Endodermal cell (in vitro differentiated cells): ENCODE results near the gene DMGDH. TPM values are rescaled to one million over a fixed set of nuclear protein-coding genes. Genes with fewer than 3 reads are reported as not detected.

Source experiments
- DNase-seq: peaks from one replicate; pipeline ENCODE4 v3.0.0-alpha.2; 2017
- H3K27ac ChIP-seq: 2 replicates; pipeline ENCODE4 v1.5.1; 2013; ENCODE audit warnings: mild to moderate bottlenecking, low read depth, low read length, moderate library complexity
- H3K27me3 ChIP-seq: 2 replicates; pipeline ENCODE4 v1.6.1; 2013; ENCODE audit warnings: mild to moderate bottlenecking, low read length, moderate library complexity; ENCODE audit not compliant: insufficient read depth, control insufficient read depth, poor library complexity, severe bottlenecking
- H3K36me3 ChIP-seq: 2 replicates; pipeline ENCODE4 v1.7.0; 2013; ENCODE audit warnings: mild to moderate bottlenecking, low read length, moderate library complexity; ENCODE audit not compliant: control insufficient read depth, insufficient read depth
- H3K4me1 ChIP-seq: one replicate; pipeline ENCODE4 v1.7.0; 2013; ENCODE audit warnings: low read length; ENCODE audit not compliant: control insufficient read depth, insufficient read depth
- H3K4me3 ChIP-seq: 2 replicates; pipeline ENCODE4 v1.5.1; 2013; ENCODE audit warnings: mild to moderate bottlenecking, low read length, moderate library complexity
- H3K9ac ChIP-seq: 2 replicates; pipeline ENCODE4 v1.6.1; 2013; ENCODE audit warnings: mild to moderate bottlenecking, low read length, moderate library complexity; ENCODE audit not compliant: poor library complexity, severe bottlenecking; ENCODE audit errors: extremely low read depth
- H3K9me3 ChIP-seq: 2 replicates; pipeline ENCODE4 v1.6.1; 2013; ENCODE audit warnings: mild to moderate bottlenecking, low read length, moderate library complexity; ENCODE audit not compliant: control insufficient read depth
- H3K27ac Mint-ChIP-seq: 2 replicates; pipeline ENCODE4 v1.8.0; 2020; ENCODE audit warnings: mixed read lengths
- H3K27me3 Mint-ChIP-seq: 2 replicates; pipeline ENCODE4 v1.8.0; 2021; ENCODE audit warnings: mild to moderate bottlenecking, mixed read lengths; ENCODE audit not compliant: insufficient read depth
- H3K36me3 Mint-ChIP-seq: 2 replicates; pipeline ENCODE4 v1.8.0; 2020; ENCODE audit warnings: low read depth, mixed read lengths
- H3K4me1 Mint-ChIP-seq: 2 replicates; pipeline ENCODE4 v1.8.0; 2020; ENCODE audit warnings: mixed read lengths
- H3K4me3 Mint-ChIP-seq: 2 replicates; pipeline ENCODE4 v1.8.0; 2020; ENCODE audit warnings: mild to moderate bottlenecking, moderate library complexity, mixed read lengths
- H3K9me3 Mint-ChIP-seq: 2 replicates; pipeline ENCODE4 v1.8.0; 2020; ENCODE audit warnings: mild to moderate bottlenecking, mixed read lengths
- WGBS, 2 experiments: methylation state at CpG; one replicate each; pipeline versions ENCODE4 v1.1.5 to v1.1.7; 2013; ENCODE audit warnings: missing lambda C conversion rate in 2 of 2, mixed read lengths in 1 of 2; ENCODE audit not compliant: insufficient coverage in 1 of 2, insufficient read length in 1 of 2; 5-methylcytosine and 5-hydroxymethylcytosine counted together
- total RNA-seq, 2 donors: library from RNA; stranded (reverse); fragmentation: NEBNext Ultra II Directional in 1 of 2; extraction: Animal tissue kit (Norgen Biotek cat#: 25700) in 1 of 2; gene quantifications; 2 replicates in 1 of 2; 3 replicates in 1 of 2; pipeline ENCODE4 v1.2.1, GENCODE V29; 2021
- TF ChIP-seq, protein P1 (sequence below): fragments of 200-600 bp; sonication (generic); conservative IDR thresholded peaks from 2 replicates; pipeline ENCODE4 v1.5.0; 2021; ENCODE audit warnings: antibody characterized with exemption, mild to moderate bottlenecking

The DMGDH gene
- total RNA-seq, 2 donors from 2014 or later, result 0.73 to 4.7 TPM

DNA sequence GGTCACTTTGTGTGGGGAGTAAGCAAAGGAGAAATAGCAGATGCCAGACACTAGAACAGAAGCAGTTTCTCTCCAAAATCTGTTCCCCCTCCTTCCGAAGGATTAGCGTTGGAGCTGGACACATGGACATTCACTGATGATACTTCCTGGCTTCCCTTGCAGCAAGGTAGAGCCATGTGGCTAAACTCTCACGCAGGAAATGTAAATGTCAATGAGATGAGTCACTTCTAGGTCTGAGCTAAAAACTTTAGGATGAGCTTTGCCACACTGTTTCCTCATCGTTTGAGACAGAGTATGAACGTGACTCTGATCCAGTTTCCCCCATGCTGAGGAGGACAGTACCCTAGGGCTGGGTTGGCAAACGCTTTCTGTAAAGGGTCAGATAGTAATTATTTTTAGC, 5.2 kb upstream of the DMGDH start:
- Mint-ChIP-seq H3K27ac (no peak overlapping the region), H3K4me1 (peaks cover 14% of the 10 kb centered on the region), H3K36me3 (peaks cover 2% of the 10 kb centered on the region), H3K9me3 (peaks cover 22% of the 10 kb centered on the region), H3K27me3 (peaks cover 17% of the 10 kb centered on the region), H3K4me3 (no peak overlapping the region)
- TF ChIP-seq, protein P1, sequence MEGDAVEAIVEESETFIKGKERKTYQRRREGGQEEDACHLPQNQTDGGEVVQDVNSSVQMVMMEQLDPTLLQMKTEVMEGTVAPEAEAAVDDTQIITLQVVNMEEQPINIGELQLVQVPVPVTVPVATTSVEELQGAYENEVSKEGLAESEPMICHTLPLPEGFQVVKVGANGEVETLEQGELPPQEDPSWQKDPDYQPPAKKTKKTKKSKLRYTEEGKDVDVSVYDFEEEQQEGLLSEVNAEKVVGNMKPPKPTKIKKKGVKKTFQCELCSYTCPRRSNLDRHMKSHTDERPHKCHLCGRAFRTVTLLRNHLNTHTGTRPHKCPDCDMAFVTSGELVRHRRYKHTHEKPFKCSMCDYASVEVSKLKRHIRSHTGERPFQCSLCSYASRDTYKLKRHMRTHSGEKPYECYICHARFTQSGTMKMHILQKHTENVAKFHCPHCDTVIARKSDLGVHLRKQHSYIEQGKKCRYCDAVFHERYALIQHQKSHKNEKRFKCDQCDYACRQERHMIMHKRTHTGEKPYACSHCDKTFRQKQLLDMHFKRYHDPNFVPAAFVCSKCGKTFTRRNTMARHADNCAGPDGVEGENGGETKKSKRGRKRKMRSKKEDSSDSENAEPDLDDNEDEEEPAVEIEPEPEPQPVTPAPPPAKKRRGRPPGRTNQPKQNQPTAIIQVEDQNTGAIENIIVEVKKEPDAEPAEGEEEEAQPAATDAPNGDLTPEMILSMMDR, result no peak
- WGBS, 2 experiments, result 88 to 92% methylated on average over 5 to 6 of the region's 6 CpGs
- DNase-seq, result no peak
- H3K4me3 ChIP-seq, result no peak overlapping the region
- H3K9ac ChIP-seq, result no peak overlapping the region
- no peaks in the 10 kb centered on the region for H3K27me3 ChIP-seq
- no peaks in the 10 kb centered on the region for H3K36me3 ChIP-seq
- H3K27ac ChIP-seq, result no peak overlapping the region
- peaks cover 12% of the 10 kb centered on the region for H3K9me3 ChIP-seq
- no peaks in the 10 kb centered on the region for H3K4me1 ChIP-seq

DNA sequence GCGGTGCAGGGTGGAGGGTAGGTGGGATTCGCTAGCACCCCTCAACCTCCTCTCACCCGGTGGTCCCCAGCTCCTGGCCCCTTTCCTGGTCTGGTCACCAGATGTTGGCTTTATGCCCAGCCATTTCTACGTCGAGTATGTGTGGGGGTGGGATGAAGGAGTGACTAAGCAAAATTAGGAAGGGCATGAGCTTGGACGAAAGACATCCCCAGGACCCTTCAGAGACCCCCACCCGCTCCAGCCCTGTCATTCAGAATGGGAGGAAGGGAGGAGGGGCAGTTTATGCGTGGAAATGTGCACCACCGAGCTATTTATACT, 835 bp upstream of the DMGDH start:
- H3K9me3 Mint-ChIP-seq, result peaks cover 22% of the 10 kb centered on the region
- Histone ChIP-seq H3K4me3 (no peak overlapping the region), H3K4me1 (no peaks in the 10 kb centered on the region), H3K9ac (no peak overlapping the region), H3K36me3 (no peaks in the 10 kb centered on the region), H3K27ac (no peak overlapping the region), H3K9me3 (peaks cover 12% of the 10 kb centered on the region), H3K27me3 (no peaks in the 10 kb centered on the region)
- H3K4me3 Mint-ChIP-seq, result no peak overlapping the region
- WGBS, 2 experiments, result 88 to 100% methylated on average over 2 to 9 of the region's 9 CpGs
- TF ChIP-seq, protein P1, result no peak
- H3K4me1 Mint-ChIP-seq, result peaks cover 14% of the 10 kb centered on the region
- peaks cover 17% of the 10 kb centered on the region for H3K27me3 Mint-ChIP-seq
- peaks cover 2% of the 10 kb centered on the region for H3K36me3 Mint-ChIP-seq
- DNase-seq, result no peak
- no peak overlapping the region for H3K27ac Mint-ChIP-seq

DNA sequence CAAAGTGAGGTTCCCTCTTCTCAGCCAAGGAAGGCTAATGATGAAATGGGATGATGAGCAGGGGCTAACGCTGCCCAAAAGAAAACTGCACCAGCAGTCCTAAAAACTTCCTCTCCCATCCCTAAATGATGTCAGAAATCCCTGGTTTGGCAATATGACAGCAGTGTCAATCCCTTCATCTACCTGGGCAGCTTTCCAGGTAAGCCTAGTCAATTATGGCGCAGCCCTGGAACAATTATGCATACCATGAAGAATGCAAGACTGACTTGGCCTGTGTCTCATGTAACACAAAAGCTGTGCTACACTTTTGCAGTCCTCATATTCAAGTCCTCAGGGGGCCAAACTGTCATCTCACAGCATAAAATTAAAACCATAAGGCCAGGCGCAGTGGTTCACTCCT, 7.0 kb downstream of the DMGDH start:
- H3K9me3 Mint-ChIP-seq, result no peaks in the 10 kb centered on the region
- H3K27me3 Mint-ChIP-seq, result peaks cover 3% of the 10 kb centered on the region
- H3K36me3 ChIP-seq, result no peaks in the 10 kb centered on the region
- peaks cover 12% of the 10 kb centered on the region for H3K4me1 Mint-ChIP-seq
- no peaks in the 10 kb centered on the region for H3K27me3 ChIP-seq
- no peak overlapping the region for H3K4me3 Mint-ChIP-seq
- no peak overlapping the region for H3K27ac ChIP-seq
- 99 to 100% methylated on average over 1 to 3 of the region's 3 CpGs for WGBS, 2 experiments
- DNase-seq, result no peak
- no peak overlapping the region for H3K27ac Mint-ChIP-seq
- no peak overlapping the region for H3K9ac ChIP-seq
- peaks cover 7% of the 10 kb centered on the region for H3K4me1 ChIP-seq
- no peak overlapping the region for H3K4me3 ChIP-seq
- TF ChIP-seq, protein P1, result no peak
- no peaks in the 10 kb centered on the region for H3K9me3 ChIP-seq
- H3K36me3 Mint-ChIP-seq, result no peaks in the 10 kb centered on the region
